ENCODE data around the gene SYCE1. TPM values are rescaled to one million over a fixed set of nuclear protein-coding genes. Genes with fewer than 3 reads are reported as not detected.
A peak's percentile ranks its signal among the peaks of the same experiment; 100 is the strongest.

Gene SYCE1, protein sequence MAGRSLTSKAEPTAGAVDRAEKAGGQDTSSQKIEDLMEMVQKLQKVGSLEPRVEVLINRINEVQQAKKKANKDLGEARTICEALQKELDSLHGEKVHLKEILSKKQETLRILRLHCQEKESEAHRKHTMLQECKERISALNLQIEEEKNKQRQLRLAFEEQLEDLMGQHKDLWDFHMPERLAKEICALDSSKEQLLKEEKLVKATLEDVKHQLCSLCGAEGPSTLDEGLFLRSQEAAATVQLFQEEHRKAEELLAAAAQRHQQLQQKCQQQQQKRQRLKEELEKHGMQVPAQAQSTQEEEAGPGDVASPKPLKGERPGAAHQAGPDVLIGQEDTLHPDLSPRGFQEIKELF
- 0.72 TPM in 1 of 2 replicates, not detected in the other for total RNA-seq

DNA sequence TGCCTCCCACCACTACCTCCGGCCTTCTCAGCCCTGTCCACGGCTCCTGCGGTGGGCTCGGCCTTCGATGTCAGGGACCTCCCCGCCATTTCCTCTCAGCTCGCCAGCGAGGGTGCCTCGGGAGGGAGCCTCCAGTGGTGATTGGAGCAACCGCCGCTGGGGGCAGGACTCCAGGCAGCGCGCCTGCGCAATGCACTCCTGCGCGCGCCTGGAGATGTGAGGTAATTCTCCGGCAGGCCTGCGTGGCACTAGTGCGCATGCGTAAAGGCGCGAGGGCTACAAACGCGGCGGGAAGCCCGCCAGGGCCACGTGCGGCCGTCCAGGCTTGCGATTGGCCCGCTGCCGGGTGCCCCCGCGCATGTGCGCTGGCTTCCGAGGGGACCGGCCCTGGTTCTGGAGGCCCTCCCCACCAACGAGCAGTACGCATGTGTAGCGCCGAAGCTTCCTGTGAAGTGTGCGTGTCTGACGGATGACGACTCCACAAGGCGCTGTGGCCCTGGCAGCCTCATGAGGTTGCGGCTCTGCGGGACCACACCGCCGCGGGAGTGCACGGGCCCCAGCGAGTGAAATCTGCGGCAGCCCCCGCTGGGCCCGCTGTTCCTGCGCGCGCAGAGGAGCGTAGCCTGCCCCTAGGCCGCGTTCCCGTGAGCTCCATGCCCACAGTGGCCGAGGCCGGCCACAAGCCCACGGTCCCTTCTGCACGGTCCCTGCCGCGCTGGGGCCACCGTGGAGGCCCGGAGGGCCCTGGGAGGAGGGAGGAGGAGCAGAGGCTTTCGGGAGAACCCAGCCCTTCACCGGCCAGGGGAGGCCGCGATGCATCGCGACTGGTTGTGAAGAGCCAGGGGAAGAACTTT lies at the start of gene SYCE1:
Gene SYCE1, minus strand, starts transcription at position 143 of the 854 bp plus-strand sequence. Its CDS starts 54 bp downstream, at position 89.
- Histone ChIP-seq H3K4me2 (ENCODE audit: insufficient read depth, low read length) (no peak within 1 kb of the TSS), H2AFZ (ENCODE audit: low read length) (no peak within 1 kb of the TSS), H3K4me1 (ENCODE audit: insufficient read depth, low read length) (no peaks in the 10 kb centered on the region), H3K27me3 (ENCODE audit: insufficient read depth, low read length) (no peaks in the 10 kb centered on the region), H3K4me3 (ENCODE audit: insufficient read depth, low read length) (no peak within 1 kb of the TSS), H3K9me3 (ENCODE audit: low read depth, low read length) (no peaks in the 10 kb centered on the region), H3K36me3 (ENCODE audit: insufficient read depth, low read length) (no peaks in the 10 kb centered on the region), H3K27ac (ENCODE audit: low read depth, low read length) (no peak within 1 kb of the TSS), H4K20me1 (ENCODE audit: insufficient read depth, low read length) (no peaks in the 10 kb centered on the region), H3K79me2 (ENCODE audit: insufficient read depth, low read length) (no peaks in the 10 kb centered on the region)
- DNase-seq (ENCODE audit: insufficient read length, low spot score, missing footprints): peak; percentile 72
- TF ChIP-seq, protein P1, sequence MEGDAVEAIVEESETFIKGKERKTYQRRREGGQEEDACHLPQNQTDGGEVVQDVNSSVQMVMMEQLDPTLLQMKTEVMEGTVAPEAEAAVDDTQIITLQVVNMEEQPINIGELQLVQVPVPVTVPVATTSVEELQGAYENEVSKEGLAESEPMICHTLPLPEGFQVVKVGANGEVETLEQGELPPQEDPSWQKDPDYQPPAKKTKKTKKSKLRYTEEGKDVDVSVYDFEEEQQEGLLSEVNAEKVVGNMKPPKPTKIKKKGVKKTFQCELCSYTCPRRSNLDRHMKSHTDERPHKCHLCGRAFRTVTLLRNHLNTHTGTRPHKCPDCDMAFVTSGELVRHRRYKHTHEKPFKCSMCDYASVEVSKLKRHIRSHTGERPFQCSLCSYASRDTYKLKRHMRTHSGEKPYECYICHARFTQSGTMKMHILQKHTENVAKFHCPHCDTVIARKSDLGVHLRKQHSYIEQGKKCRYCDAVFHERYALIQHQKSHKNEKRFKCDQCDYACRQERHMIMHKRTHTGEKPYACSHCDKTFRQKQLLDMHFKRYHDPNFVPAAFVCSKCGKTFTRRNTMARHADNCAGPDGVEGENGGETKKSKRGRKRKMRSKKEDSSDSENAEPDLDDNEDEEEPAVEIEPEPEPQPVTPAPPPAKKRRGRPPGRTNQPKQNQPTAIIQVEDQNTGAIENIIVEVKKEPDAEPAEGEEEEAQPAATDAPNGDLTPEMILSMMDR (IDR thresholded peaks at IDR 0.05; ENCODE audit: extremely low read depth, low read depth, low read length): no peak

DNA sequence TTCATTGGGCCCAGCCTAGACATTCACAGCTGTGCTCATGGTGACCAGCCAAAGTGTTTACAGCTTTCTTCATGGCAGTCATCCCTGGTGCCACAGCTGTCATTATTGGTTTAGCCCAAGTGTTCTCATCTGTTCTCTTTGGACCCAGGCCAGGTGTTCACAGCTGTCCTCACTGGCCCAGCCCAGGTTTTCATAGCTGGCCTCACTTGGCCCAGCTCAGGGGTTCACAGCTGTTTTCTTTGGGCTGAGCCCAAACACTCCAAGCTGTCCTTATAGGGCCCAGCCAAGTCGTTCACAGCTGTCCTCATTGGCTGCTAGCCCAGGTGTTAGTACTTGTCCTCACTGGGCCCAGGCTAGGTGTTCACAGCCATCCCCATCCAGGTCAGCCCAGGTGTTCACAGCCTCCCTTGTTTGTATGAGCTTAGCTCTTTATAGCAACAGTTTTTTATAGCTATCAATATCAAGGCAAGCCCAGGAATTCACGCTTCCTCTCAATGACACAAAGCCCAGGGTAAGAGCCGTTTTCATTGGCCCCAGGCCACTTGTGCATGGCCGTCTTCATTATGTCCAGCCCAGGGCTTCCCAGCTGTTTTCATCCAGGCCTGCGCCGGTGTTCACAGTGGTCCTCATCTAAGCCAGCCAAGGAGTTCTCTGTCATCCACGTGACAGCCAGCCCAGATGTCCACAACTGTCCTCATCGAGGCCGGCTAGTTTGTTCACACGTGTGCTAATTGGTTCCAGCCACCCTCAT lies 49.6 kb upstream of the SYCE1 start:
- Histone ChIP-seq H2AFZ (ENCODE audit: low read length) (no peak overlapping the region), H4K20me1 (ENCODE audit: insufficient read depth, low read length) (no peaks in the 10 kb centered on the region), H3K9me3 (ENCODE audit: low read depth, low read length) (no peaks in the 10 kb centered on the region), H3K4me2 (ENCODE audit: insufficient read depth, low read length) (no peak overlapping the region), H3K27ac (ENCODE audit: low read depth, low read length) (no peak overlapping the region), H3K4me1 (ENCODE audit: insufficient read depth, low read length) (no peaks in the 10 kb centered on the region), H3K36me3 (ENCODE audit: insufficient read depth, low read length) (no peaks in the 10 kb centered on the region), H3K4me3 (ENCODE audit: insufficient read depth, low read length) (no peak overlapping the region), H3K79me2 (ENCODE audit: insufficient read depth, low read length) (no peaks in the 10 kb centered on the region), H3K27me3 (ENCODE audit: insufficient read depth, low read length) (no peaks in the 10 kb centered on the region)
- TF ChIP-seq, protein P1 (IDR thresholded peaks at IDR 0.05; ENCODE audit: extremely low read depth, low read depth, low read length): no peak
- DNase-seq (ENCODE audit: insufficient read length, low spot score, missing footprints): no peak

DNA sequence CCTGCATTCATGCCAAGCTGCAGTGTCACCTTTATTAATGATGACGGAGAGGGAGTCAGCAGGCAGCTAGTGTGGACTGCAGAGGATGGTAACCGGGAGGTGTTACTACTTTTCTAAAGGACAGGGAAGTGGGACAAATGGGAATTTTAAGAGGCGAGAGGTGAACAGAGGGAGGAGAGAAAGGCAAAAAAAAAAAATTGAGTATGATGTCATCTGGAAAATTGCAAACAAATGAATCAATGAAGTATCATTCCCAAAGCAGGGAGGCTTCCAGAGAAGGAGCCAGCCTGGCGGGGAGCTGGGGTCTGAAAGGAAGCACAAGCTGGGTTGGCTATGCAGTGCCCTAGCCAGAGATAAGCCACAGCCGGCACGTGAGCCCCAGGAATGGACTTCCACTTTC lies 48.3 kb upstream of the SYCE1 start:
- TF ChIP-seq, protein P1 (IDR thresholded peaks at IDR 0.05; ENCODE audit: extremely low read depth, low read depth, low read length): no peak
- H3K79me2 ChIP-seq (ENCODE audit: insufficient read depth, low read length): no peaks in the 10 kb centered on the region
- no peaks in the 10 kb centered on the region for H3K36me3 ChIP-seq (ENCODE audit: insufficient read depth, low read length)
- no peaks in the 10 kb centered on the region for H3K9me3 ChIP-seq (ENCODE audit: low read depth, low read length)
- no peak for DNase-seq (ENCODE audit: insufficient read length, low spot score, missing footprints)
- H3K4me2 ChIP-seq (ENCODE audit: insufficient read depth, low read length): no peak overlapping the region
- no peak overlapping the region for H3K27ac ChIP-seq (ENCODE audit: low read depth, low read length)
- no peaks in the 10 kb centered on the region for H4K20me1 ChIP-seq (ENCODE audit: insufficient read depth, low read length)
- H3K4me1 ChIP-seq (ENCODE audit: insufficient read depth, low read length): no peaks in the 10 kb centered on the region
- H3K4me3 ChIP-seq (ENCODE audit: insufficient read depth, low read length): no peak overlapping the region
- no peak overlapping the region for H2AFZ ChIP-seq (ENCODE audit: low read length)
- no peaks in the 10 kb centered on the region for H3K27me3 ChIP-seq (ENCODE audit: insufficient read depth, low read length)
